K562 (cell line): ENCODE measurements around the gene SMURF1. TPM values are rescaled to one million over a fixed set of nuclear protein-coding genes. Genes with fewer than 3 reads are reported as not detected.

Experiments used
- ATAC-seq: fragments of 200-7000 bp; cut with Tn5 transposase; 3 replicates; pipeline ENCODE4 v1.9.1; 2020; ENCODE audit warnings: moderate library complexity
- BruUV-seq: library from RNA; stranded (reverse); fragments of 400-500 nt; replicated peaks from 2 replicates; lab custom pipeline; 2021; lab: Mats Ljungman, UMichigan
- CTCF ChIA-PET: fragments of 300-600 bp; formaldehyde crosslinking; extraction: SDS; loops from one replicate; lab custom pipeline; 2021; ENCODE audit warnings: low intra/inter-chr PET ratio; lab: Yijun Ruan, JAX
- POLR2A ChIA-PET: fragments of 300-600, 350-650 bp; sonication (Branson Sonifier 250); formaldehyde crosslinking; extraction: SDS; loops from one replicate; lab custom pipeline; 2021; ENCODE audit warnings: antibody characterized with exemption, inconsistent platforms; lab: Yijun Ruan, JAX
- DNase-seq, 4 experiments: peaks; one replicate each; pipeline versions ENCODE4 v3.0.0 to v3.0.0-alpha.2; 2011 to 2018; ENCODE audit warnings: low spot score in 3 of 4, mixed read lengths in 3 of 4; ENCODE audit errors: extremely low read depth in 1 of 4
- FAIRE-seq: peaks from 2 replicates; lab custom pipeline; 2011; peaks lifted over from hg19 to GRCh38; lab: Jason Lieb, UNC
- H2AFZ ChIP-seq: 2 replicates; pipeline ENCODE4 v1.6.0; 2011; ENCODE audit warnings: low read depth, low read length, control low read depth, inconsistent platforms
- H3K27ac ChIP-seq: fragments of 200-600 bp; 3 replicates; pipeline ENCODE4 v1.8.0; 2011; ENCODE audit warnings: low read depth, mild to moderate bottlenecking, control low read depth, inconsistent platforms, low read length, moderate library complexity, mixed read lengths; ENCODE audit errors: extremely low read depth
- H3K27me3 ChIP-seq, 2 experiments: fragments of 300-600 bp in 1 of 2; 2 replicates in 1 of 2; 3 replicates in 1 of 2; pipeline versions ENCODE4 v1.6.0 to v1.8.0; 2011; ENCODE audit warnings: inconsistent platforms in 2 of 2, low read length in 2 of 2, mild to moderate bottlenecking in 1 of 2, mixed read lengths in 1 of 2, moderate library complexity in 1 of 2; ENCODE audit not compliant: control insufficient read depth in 2 of 2, insufficient read depth in 2 of 2
- H3K36me3 ChIP-seq: fragments of 300-600 bp; 3 replicates; pipeline ENCODE4 v1.8.0; 2011; ENCODE audit warnings: mild to moderate bottlenecking, low read length, inconsistent platforms; ENCODE audit not compliant: control insufficient read depth, insufficient read depth
- H3K4me1 ChIP-seq, 2 experiments: fragments of 200-600 bp in 1 of 2; replicated peaks in 1 of 2; 2 replicates in 1 of 2; 3 replicates in 1 of 2; pipeline versions ENCODE4 v1.5.1 to v1.8.0; 2011; ENCODE audit warnings: inconsistent platforms in 2 of 2, low read length in 2 of 2, mild to moderate bottlenecking in 1 of 2, mixed read lengths in 1 of 2, moderate library complexity in 1 of 2; ENCODE audit not compliant: control insufficient read depth in 2 of 2, insufficient read depth in 2 of 2
- H3K4me2 ChIP-seq: 2 replicates; pipeline ENCODE4 v1.6.1; 2011; ENCODE audit warnings: low read length, control low read depth, inconsistent platforms, mixed read lengths; ENCODE audit not compliant: insufficient read depth
- H3K4me3 ChIP-seq: fragments of 200-600 bp; sonication (generic), shearing (Covaris generic); 2 replicates; pipeline ENCODE4 v1.5.1; 2016; ENCODE audit warnings: control low read depth, inconsistent platforms
- H3K79me2 ChIP-seq: fragments of 200-600 bp; 3 replicates; pipeline ENCODE4 v1.8.0; 2011; ENCODE audit warnings: low read length, inconsistent platforms; ENCODE audit not compliant: control insufficient read depth, insufficient read depth
- H3K9ac ChIP-seq, 2 experiments: 2 replicates each; pipeline versions ENCODE4 v1.6.0 to v1.6.1; 2011; ENCODE audit warnings: low read depth in 2 of 2, low read length in 2 of 2, control low read depth in 1 of 2, inconsistent platforms in 1 of 2, mild to moderate bottlenecking in 1 of 2, mixed read lengths in 1 of 2; ENCODE audit not compliant: insufficient read depth in 1 of 2
- H3K9me1 ChIP-seq: one replicate; pipeline ENCODE4 v1.6.0; 2011; ENCODE audit warnings: inconsistent platforms, mild to moderate bottlenecking, low read length, moderate library complexity; ENCODE audit not compliant: control insufficient read depth, insufficient read depth
- H3K9me3 ChIP-seq: replicated peaks from 2 replicates; pipeline ENCODE4 v1.5.1; 2011; ENCODE audit warnings: low read depth, low read length, inconsistent platforms; ENCODE audit not compliant: control insufficient read depth, insufficient read depth
- H4K20me1 ChIP-seq: replicated peaks from 2 replicates; pipeline ENCODE4 v1.6.1; 2011; ENCODE audit warnings: low read length, inconsistent platforms, mixed read lengths; ENCODE audit not compliant: control insufficient read depth, insufficient read depth
- HDAC8 ChIP-seq: fragments of 450-650 bp; IDR thresholded peaks from 2 replicates; pipeline ENCODE4 v1.6.1; 2016; ENCODE audit warnings: mild to moderate bottlenecking, missing genetic modification characterization, moderate library complexity, missing compliant biosample characterization
- MYBL2 ChIP-seq, 2 experiments: fragments of 450-650 bp in 1 of 2; sonication (generic) in 1 of 2; formaldehyde crosslinking in 1 of 2; IDR thresholded peaks; 2 replicates each; pipeline versions ENCODE4 v1.6.1 to v1.8.1; 2017 to 2022; ENCODE audit warnings: borderline replicate concordance in 1 of 2, inconsistent platforms in 1 of 2, low read depth in 1 of 2, mild to moderate bottlenecking in 1 of 2, missing genetic modification reagents in 1 of 2, moderate library complexity in 1 of 2
- NCOA6 ChIP-seq: fragments of 450-650 bp; IDR thresholded peaks from 2 replicates; pipeline ENCODE4 v1.6.1; 2017; ENCODE audit warnings: mild to moderate bottlenecking
- NCOR1 ChIP-seq: fragments of 450-650 bp; IDR thresholded peaks from 2 replicates; pipeline ENCODE4 v1.6.1; 2016; ENCODE audit warnings: mild to moderate bottlenecking, moderate library complexity
- SIN3B ChIP-seq: fragments of 450-650 bp; IDR thresholded peaks from 2 replicates; pipeline ENCODE4 v1.6.1; 2017; ENCODE audit warnings: low read depth, mild to moderate bottlenecking, moderate library complexity
- SMAD1 ChIP-seq: fragments of 150-350 bp; IDR thresholded peaks from 2 replicates; pipeline ENCODE4 v1.6.1; 2014; ENCODE audit warnings: low read length, low read depth; ENCODE audit not compliant: partially characterized antibody
- TEAD4 ChIP-seq, 2 experiments: sonication (generic) in 1 of 2; formaldehyde crosslinking in 1 of 2; IDR thresholded peaks; 2 replicates each; pipeline versions ENCODE4 v1.6.1 to v1.8.0; 2012 to 2022; ENCODE audit warnings: borderline replicate concordance in 1 of 2, inconsistent platforms in 1 of 2, low read length in 1 of 2, mild to moderate bottlenecking in 1 of 2, missing genetic modification reagents in 1 of 2
- ZNF316 ChIP-seq: fragments of 450-650 bp; IDR thresholded peaks from 2 replicates; pipeline ENCODE4 v1.6.1; 2016
- ZNF584 ChIP-seq: fragments of 200-800 bp; sonication (Bioruptor generic); IDR thresholded peaks from 2 replicates; pipeline ENCODE4 v1.6.1; 2016; ENCODE audit warnings: low read depth, mild to moderate bottlenecking, missing genetic modification characterization, missing compliant biosample characterization
- ZNF668 ChIP-seq: fragments of 250-450 bp; sonication (Bioruptor Pico); IDR thresholded peaks from 2 replicates; pipeline ENCODE4 v1.8.0; 2022; ENCODE audit warnings: mild to moderate bottlenecking, inconsistent platforms
- WGBS: fragments of 100-300 bp; shearing (Covaris generic); methylation state at CpG from one replicate; pipeline ENCODE4 v1.1.6; 2016; ENCODE audit warnings: low coverage, mixed read lengths; ENCODE audit not compliant: insufficient coverage; ENCODE audit errors: missing lambda C conversion rate; 5-methylcytosine and 5-hydroxymethylcytosine counted together
- in situ Hi-C: fragments of 300-500 bp; cut with MboI; formaldehyde crosslinking; loops from 4 replicates; pipeline ENCODE4 v1.15.0; 2018; ENCODE audit warnings: inconsistent platforms, mixed read lengths
- intact Hi-C: fragments of 100-400 bp; cut with micrococcal nuclease; formaldehyde crosslinking; loops from 2 replicates; pipeline ENCODE4 v1.14.2; 2022
- polyA plus RNA-seq, 8 experiments: library from polyadenylated mRNA; depleted of rRNA in 4 of 8; stranded (reverse) in 5 of 8; unstranded in 3 of 8; fragments of >200 nt; fragmentation: Nextera tagmentation in 2 of 8; fragmentation: Illumina TruSeq in 1 of 8; extraction: Ambion mirVana in 2 of 8; extraction: Trizol in 1 of 8; gene quantifications; 2 replicates each; pipeline versions ENCODE4 v1.2.1 to v1.2.3, GENCODE V29; 2011 to 2014; ENCODE audit warnings: inconsistent platforms in 1 of 8, missing spikeins in 1 of 8
- total RNA-seq, 7 experiments: library from RNA; depleted of rRNA in 6 of 7; stranded (reverse); fragments of >200 nt in 6 of 7; fragmentation: Illumina TruSeq in 2 of 7; extraction: Trizol in 2 of 7; gene quantifications; 2 replicates each; pipeline versions ENCODE4 v1.2.1 to v1.2.3, GENCODE V29; 2011 to 2021; ENCODE audit warnings: low replicate concordance in 1 of 7

Gene SMURF1
- total and polyA plus RNA-seq, 9 of the 15 experiments (the other 6 are each of a cell fraction or from before 2014, with no cell fraction given): 1.0 to 20.1 (median 12.6) TPM

DNA sequence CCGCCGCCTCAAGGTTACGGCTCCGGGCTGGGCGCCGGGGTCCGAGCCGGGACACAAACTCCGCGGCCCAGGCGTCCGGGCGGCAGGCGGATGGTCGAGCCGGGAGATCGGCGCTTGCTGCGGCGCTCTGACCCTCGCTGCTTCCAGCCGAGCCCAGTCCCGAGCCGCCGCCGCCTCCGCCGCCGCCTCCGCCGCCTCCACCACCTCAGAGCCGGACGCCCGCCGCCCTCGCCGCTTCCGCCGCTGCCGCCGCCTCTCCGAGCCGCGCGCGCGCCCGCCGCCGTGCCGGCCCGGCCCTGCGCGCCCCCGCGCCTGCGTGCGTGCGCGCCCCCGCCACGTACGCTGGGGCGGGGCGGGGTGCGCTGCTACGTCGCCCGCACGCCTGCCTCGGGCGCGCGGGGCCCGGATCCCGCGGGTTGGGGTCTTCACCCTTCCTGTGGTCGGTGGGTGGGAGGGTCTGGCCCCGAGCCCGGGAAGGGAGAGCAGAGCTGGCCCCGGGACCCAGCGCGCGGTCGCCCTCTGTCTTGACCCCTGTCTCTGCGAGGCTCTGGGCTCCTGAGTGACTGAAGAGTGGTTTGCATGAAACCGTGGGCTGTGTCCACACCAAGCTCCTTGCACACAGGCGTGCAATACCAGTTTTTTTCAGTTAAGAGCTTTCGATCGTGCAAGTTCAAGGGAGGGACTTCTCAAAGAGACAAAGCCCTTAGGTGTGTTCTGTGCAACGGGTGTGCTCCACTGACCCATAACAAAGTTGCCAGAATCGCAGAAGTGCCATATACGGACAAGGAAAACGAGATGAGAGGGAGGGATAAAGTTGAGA, at the start of gene SMURF1 (continued):
- no peak for TF ChIP-seq TEAD4 (IDR thresholded peaks at IDR 0.05; ENCODE audit: low read length)
- TF ChIP-seq TEAD4 (CRISPR knock-in tag; IDR thresholded peaks at IDR 0.05; ENCODE audit: borderline replicate concordance): no peak

DNA sequence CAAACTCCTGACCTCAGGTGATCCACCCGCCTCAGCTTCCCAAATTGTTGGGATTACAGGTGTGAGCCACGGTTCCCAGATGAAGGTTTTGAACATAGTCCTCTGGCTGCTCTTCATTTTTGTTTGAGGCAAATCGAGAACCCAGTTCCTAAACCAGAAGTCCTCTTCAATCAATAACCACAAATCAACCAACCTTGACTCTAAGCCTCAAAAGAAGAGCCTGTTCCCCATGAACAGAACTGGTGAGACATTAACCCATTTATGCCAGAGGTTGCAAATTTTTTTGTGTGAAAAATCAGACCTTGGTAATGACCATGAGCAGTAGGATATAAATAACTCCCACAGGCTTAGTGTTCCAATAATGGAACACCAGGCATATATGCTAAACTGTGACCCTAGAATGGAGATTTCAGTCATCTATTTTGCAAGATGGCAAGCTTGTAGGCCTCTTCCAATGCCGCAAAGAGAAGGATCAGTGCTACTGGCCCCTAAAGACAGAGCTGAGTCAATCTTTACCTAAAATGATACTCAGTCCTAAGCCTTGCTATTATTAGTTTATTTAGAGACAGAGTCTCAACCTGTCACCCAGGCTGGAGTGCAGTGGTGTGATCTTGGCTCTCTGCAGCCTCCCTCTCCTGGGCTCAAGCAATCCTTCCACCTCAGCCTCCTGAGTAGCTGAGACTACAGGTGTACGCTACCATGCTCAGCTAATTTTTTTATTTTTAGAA, 48.1 kb upstream of the SMURF1 start:
- BruUV-seq: no TSS peak
- no peak overlapping the region for H3K4me3 ChIP-seq
- intact Hi-C loops (no loop called here), in situ Hi-C loops (no loop called here)
- H3K9me1 ChIP-seq: no peaks in the 10 kb centered on the region
- H3K4me2 ChIP-seq: no peak overlapping the region
- H3K36me3 ChIP-seq: no peaks in the 10 kb centered on the region
- H3K9ac ChIP-seq: no peak overlapping the region
- no peaks in the 10 kb centered on the region for H4K20me1 ChIP-seq
- H3K79me2 ChIP-seq: no peaks in the 10 kb centered on the region
- H3K27me3 ChIP-seq: peaks cover 35 to 67% of the 10 kb centered on the region in 2 experiments; a peak in 4 of 5 replicates
- ATAC-seq (no peak), FAIRE-seq (no peak), DNase-seq (no peak)
- H3K4me1 ChIP-seq: no peaks in the 10 kb centered on the region
- ChIA-PET POLR2A (interaction anchor here (0.6 kb wide), 1 partner anchor 28 kb away, joined by 3 read pairs; no protein-coding TSS in a partner anchor), CTCF (no interaction called here)
- 3% methylated on average over 5 of the region's 5 CpGs for WGBS
- H3K27ac ChIP-seq: no peak overlapping the region
- peaks cover 4% of the 10 kb centered on the region; the same call in 1 of the 2 replicates for H3K9me3 ChIP-seq
- H2AFZ ChIP-seq: no peak overlapping the region
- TF ChIP-seq MYBL2 (IDR thresholded peaks at IDR 0.05; ENCODE audit: low read depth) (no peak), MYBL2 (CRISPR knock-in tag; IDR thresholded peaks at IDR 0.05; ENCODE audit: borderline replicate concordance) (no peak), NCOR1 (no peak), ZNF584 (CRISPR knock-in tag) (no peak), ZNF668 (CRISPR knock-in tag) (no peak), HDAC8 (tag) (no peak), NCOA6 (no peak), ZNF316 (no peak), SMAD1 (no peak), SIN3B (no peak)
